HepG2 (cell line): Measurements from ENCODE around the gene TLR9. TPM values are rescaled to one million over a fixed set of nuclear protein-coding genes. Genes with fewer than 3 reads are reported as not detected.

Experiments
- ARNTL ChIP-seq: sonication (generic); formaldehyde crosslinking; IDR thresholded peaks from 2 replicates; pipeline ENCODE4 v1.4.0; 2020; ENCODE audit warnings: mild to moderate bottlenecking, missing genetic modification reagents
- BCL3 ChIP-seq: sonication (generic); formaldehyde crosslinking; IDR thresholded peaks from 2 replicates; pipeline ENCODE4 v1.5.1; 2020; ENCODE audit warnings: mild to moderate bottlenecking, missing genetic modification reagents, moderate library complexity
- CHD4 ChIP-seq: fragments of 200-600 bp; sonication (generic); IDR thresholded peaks from 2 replicates; pipeline ENCODE4 v1.7.0; 2017; ENCODE audit warnings: mild to moderate bottlenecking, low read length, borderline replicate concordance
- E2F1 ChIP-seq: sonication (generic); formaldehyde crosslinking; IDR thresholded peaks from 2 replicates; pipeline ENCODE4 v1.5.0; 2020; ENCODE audit warnings: missing genetic modification reagents
- GLMP ChIP-seq: sonication (generic); formaldehyde crosslinking; IDR thresholded peaks from 2 replicates; pipeline ENCODE4 v1.9.0; 2021; ENCODE audit warnings: missing genetic modification reagents, mild to moderate bottlenecking, borderline replicate concordance
- HIC2 ChIP-seq: sonication (generic); formaldehyde crosslinking; IDR thresholded peaks from 2 replicates; pipeline ENCODE4 v1.9.0; 2022; ENCODE audit warnings: low read depth, missing genetic modification reagents
- KLF12 ChIP-seq: sonication (generic); formaldehyde crosslinking; IDR thresholded peaks from 2 replicates; pipeline ENCODE4 v1.4.0; 2020; ENCODE audit warnings: missing genetic modification reagents, borderline replicate concordance
- MYC ChIP-seq: sonication (generic); formaldehyde crosslinking; IDR thresholded peaks from 2 replicates; pipeline ENCODE4 v1.9.0; 2021; ENCODE audit warnings: missing genetic modification reagents, borderline replicate concordance
- NFYB ChIP-seq: sonication (generic); formaldehyde crosslinking; IDR thresholded peaks from 2 replicates; pipeline ENCODE4 v1.4.0; 2020; ENCODE audit warnings: missing genetic modification reagents
- NFYC ChIP-seq: IDR thresholded peaks from 2 replicates; pipeline ENCODE4 v1.6.1; 2016; ENCODE audit warnings: missing genetic modification reagents, missing compliant biosample characterization
- REL ChIP-seq: sonication (generic); formaldehyde crosslinking; conservative IDR thresholded peaks from 2 replicates; pipeline ENCODE4 v1.8.0; 2022; ENCODE audit warnings: mild to moderate bottlenecking, missing genetic modification reagents, moderate library complexity
- RFXAP ChIP-seq: sonication (generic); formaldehyde crosslinking; IDR thresholded peaks from 2 replicates; pipeline ENCODE4 v1.4.0; 2020; ENCODE audit warnings: missing genetic modification reagents, borderline replicate concordance
- ZBTB20 ChIP-seq: sonication (generic); formaldehyde crosslinking; IDR thresholded peaks from 2 replicates; pipeline ENCODE4 v1.8.1; 2023; ENCODE audit warnings: missing genetic modification reagents, low read depth, mild to moderate bottlenecking, borderline replicate concordance
- ZFP36L2 ChIP-seq: sonication (generic); formaldehyde crosslinking; IDR thresholded peaks from 2 replicates; pipeline ENCODE4 v1.4.0; 2020; ENCODE audit warnings: missing genetic modification reagents
- ZNF577 ChIP-seq: sonication (generic); formaldehyde crosslinking; IDR thresholded peaks from 2 replicates; pipeline ENCODE4 v1.4.0; 2020; ENCODE audit warnings: mild to moderate bottlenecking, low read depth, missing genetic modification reagents, borderline replicate concordance
- ZNF678 ChIP-seq: sonication (generic); formaldehyde crosslinking; IDR thresholded peaks from 2 replicates; pipeline ENCODE4 v1.4.0; 2020; ENCODE audit warnings: mild to moderate bottlenecking, missing genetic modification reagents
- ZNF792 ChIP-seq: IDR thresholded peaks from 2 replicates; pipeline ENCODE4 v1.6.1; 2016
- polyA plus RNA-seq, 8 experiments: library from polyadenylated mRNA; depleted of rRNA in 3 of 8; stranded (reverse) in 7 of 8; unstranded in 1 of 8; fragments of >200 nt; fragmentation: Illumina TruSeq in 4 of 8; extraction: Trizol in 4 of 8; gene quantifications; 2 replicates each; pipeline versions ENCODE4 v1.2.1 to v1.2.3, GENCODE V29; 2011 to 2016; ENCODE audit warnings: low read depth in 4 of 8, missing spikeins in 1 of 8, mixed read lengths in 1 of 8; ENCODE audit not compliant: insufficient read depth in 1 of 8
- total RNA-seq, 5 experiments: library from RNA; depleted of rRNA; stranded (reverse); fragments of >200 nt; fragmentation: Illumina TruSeq; extraction: Trizol; gene quantifications; 2 replicates each; pipeline ENCODE4 v1.2.3, GENCODE V29; 2016; ENCODE audit warnings: low read depth in 1 of 5
- TF ChIP-seq, protein P1 (sequence below): sonication (generic); formaldehyde crosslinking; IDR thresholded peaks from 2 replicates; pipeline ENCODE4 v1.5.1; 2020; ENCODE audit warnings: missing genetic modification reagents, mild to moderate bottlenecking, borderline replicate concordance
- TF ChIP-seq, protein P2 (sequence below): sonication (generic); formaldehyde crosslinking; IDR thresholded peaks from 2 replicates; pipeline ENCODE4 v1.5.1; 2020; ENCODE audit warnings: missing genetic modification reagents, mild to moderate bottlenecking, borderline replicate concordance

Gene TLR9
- total and polyA plus RNA-seq, 2 of the 13 experiments (the other 11 are each of a cell fraction or from before 2014, with no cell fraction given): not detected

DNA sequence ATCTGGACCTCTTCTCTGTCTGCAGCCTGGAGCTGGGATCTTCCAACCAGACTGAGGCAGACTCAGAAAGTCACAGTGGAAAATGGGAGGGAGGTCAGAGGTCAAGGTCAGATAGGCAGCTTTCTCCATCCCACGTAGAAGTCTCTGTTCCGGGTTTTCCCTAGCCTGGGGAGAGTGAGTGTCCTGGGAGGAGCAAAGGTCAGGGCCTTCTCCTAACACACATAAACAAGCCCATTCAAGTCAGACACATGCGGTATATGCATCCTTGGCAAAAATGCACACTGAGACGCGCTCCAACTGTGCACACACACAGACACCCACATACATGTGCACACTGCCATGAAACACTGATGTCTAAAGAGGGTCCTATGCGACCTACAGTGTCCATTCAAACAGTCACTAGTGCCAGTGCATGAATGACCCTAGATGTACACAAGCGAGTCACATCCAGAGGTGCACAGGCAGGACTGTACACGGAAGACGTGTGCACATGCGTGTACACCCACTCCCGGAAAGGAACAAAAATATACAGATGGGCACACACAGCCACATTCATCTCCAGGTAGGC, 12.8 kb upstream of the TLR9 start (continued):
- TF ChIP-seq ZNF577 (CRISPR knock-in tag) (no peak), HIC2 (CRISPR knock-in tag) (no peak), ZFP36L2 (no peak), KLF12 (CRISPR knock-in tag) (no peak; the same call in 1 of the 2 replicates), CHD4 (no peak; the same call in 1 of the 2 replicates), RFXAP (0 out of 2 replicates have a peak, but pooled peaks have one; percentile 56), NFYC (CRISPR knock-in tag) (peak; percentile 16; the same call in 1 of the 2 replicates), ZBTB20 (CRISPR knock-in tag) (no peak; the same call in 1 of the 2 replicates), ZNF678 (CRISPR knock-in tag) (no peak), BCL3 (CRISPR knock-in tag) (no peak; the same call in 1 of the 2 replicates), REL (CRISPR knock-in tag) (peak; percentile 89), MYC (CRISPR knock-in tag) (peak; percentile 22; the same call in 1 of the 2 replicates), ZNF792 (CRISPR knock-in tag) (no peak), NFYB (CRISPR knock-in tag) (no peak), GLMP (no peak), ARNTL (CRISPR knock-in tag) (no peak), E2F1 (CRISPR knock-in tag) (no peak)
- TF ChIP-seq, protein P1, sequence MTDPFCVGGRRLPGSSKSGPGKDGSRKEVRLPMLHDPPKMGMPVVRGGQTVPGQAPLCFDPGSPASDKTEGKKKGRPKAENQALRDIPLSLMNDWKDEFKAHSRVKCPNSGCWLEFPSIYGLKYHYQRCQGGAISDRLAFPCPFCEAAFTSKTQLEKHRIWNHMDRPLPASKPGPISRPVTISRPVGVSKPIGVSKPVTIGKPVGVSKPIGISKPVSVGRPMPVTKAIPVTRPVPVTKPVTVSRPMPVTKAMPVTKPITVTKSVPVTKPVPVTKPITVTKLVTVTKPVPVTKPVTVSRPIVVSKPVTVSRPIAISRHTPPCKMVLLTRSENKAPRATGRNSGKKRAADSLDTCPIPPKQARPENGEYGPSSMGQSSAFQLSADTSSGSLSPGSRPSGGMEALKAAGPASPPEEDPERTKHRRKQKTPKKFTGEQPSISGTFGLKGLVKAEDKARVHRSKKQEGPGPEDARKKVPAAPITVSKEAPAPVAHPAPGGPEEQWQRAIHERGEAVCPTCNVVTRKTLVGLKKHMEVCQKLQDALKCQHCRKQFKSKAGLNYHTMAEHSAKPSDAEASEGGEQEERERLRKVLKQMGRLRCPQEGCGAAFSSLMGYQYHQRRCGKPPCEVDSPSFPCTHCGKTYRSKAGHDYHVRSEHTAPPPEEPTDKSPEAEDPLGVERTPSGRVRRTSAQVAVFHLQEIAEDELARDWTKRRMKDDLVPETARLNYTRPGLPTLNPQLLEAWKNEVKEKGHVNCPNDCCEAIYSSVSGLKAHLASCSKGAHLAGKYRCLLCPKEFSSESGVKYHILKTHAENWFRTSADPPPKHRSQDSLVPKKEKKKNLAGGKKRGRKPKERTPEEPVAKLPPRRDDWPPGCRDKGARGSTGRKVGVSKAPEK: 0 out of 2 replicates have a peak, but pooled peaks have one; percentile 33
- TF ChIP-seq, protein P2, sequence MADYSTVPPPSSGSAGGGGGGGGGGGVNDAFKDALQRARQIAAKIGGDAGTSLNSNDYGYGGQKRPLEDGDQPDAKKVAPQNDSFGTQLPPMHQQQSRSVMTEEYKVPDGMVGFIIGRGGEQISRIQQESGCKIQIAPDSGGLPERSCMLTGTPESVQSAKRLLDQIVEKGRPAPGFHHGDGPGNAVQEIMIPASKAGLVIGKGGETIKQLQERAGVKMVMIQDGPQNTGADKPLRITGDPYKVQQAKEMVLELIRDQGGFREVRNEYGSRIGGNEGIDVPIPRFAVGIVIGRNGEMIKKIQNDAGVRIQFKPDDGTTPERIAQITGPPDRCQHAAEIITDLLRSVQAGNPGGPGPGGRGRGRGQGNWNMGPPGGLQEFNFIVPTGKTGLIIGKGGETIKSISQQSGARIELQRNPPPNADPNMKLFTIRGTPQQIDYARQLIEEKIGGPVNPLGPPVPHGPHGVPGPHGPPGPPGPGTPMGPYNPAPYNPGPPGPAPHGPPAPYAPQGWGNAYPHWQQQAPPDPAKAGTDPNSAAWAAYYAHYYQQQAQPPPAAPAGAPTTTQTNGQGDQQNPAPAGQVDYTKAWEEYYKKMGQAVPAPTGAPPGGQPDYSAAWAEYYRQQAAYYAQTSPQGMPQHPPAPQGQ (CRISPR knock-in tag): no peak
